NCI-H1417 (cell line): ENCODE measurements around the gene PPP1R12C.
"Not testable (repeated sequence)": the region's sequence is repeated elsewhere in the genome, so short reads cannot be mapped to it uniquely, and the experiment has no call there.

Source experiments
- DNase-seq, 3 experiments: peaks; one replicate each; lab custom pipeline; 2025; lab: John Stamatoyannopoulos, UW

PPP1R12C gene

GRCh38 chr19:55071913-55072312 is 45.5 kb downstream of the PPP1R12C start:
- DNase-seq, result no peak

- DNase-seq, result no peak
Measured at GRCh38 chr19:55071129-55071502, 46.3 kb downstream of the PPP1R12C start.

- no peak for DNase-seq
Measured at GRCh38 chr19:55070466-55071128, 46.8 kb downstream of the PPP1R12C start.

- no peak for DNase-seq
Measured at GRCh38 chr19:55069865-55070197, 47.6 kb downstream of the PPP1R12C start.

- DNase-seq, result peak in 2 of 3 experiments; percentile 63 to 72
Measured at GRCh38 chr19:55068950-55069864, 48.2 kb downstream of the PPP1R12C start.

- DNase-seq, result no peak
Measured at GRCh38 chr19:55067869-55068268, 49.6 kb downstream of the PPP1R12C start.

GRCh38 chr19:55066107-55066709 is 51.2 kb downstream of the PPP1R12C start:
- no peak for DNase-seq

GRCh38 chr19:55065516-55065915 is 51.9 kb downstream of the PPP1R12C start:
- not testable (repeated sequence) for DNase-seq

- no peak for DNase-seq
Measured at GRCh38 chr19:55063492-55063843, 54.0 kb downstream of the PPP1R12C start.

- DNase-seq, result peak; percentile 77 to 96 (median 91)
Measured at GRCh38 chr19:55062735-55063491, 54.5 kb downstream of the PPP1R12C start, which contains the start of gene RDH13. Gene RDH13 (minus strand): TSS chr19:55063148. CDS start chr19:55063032, 116 bp downstream.

GRCh38 chr19:55060287-55060686 is 57.1 kb downstream of the PPP1R12C start:
- not testable (repeated sequence) for DNase-seq

- no peak for DNase-seq
Measured at GRCh38 chr19:55058781-55059610, 58.4 kb downstream of the PPP1R12C start.

GRCh38 chr19:55056827-55057226 is 60.6 kb downstream of the PPP1R12C start:
- DNase-seq, result no peak

- no peak for DNase-seq
Measured at GRCh38 chr19:55053735-55054134, 63.7 kb downstream of the PPP1R12C start.

GRCh38 chr19:55050749-55051532 is 66.5 kb downstream of the PPP1R12C start:
- no peak for DNase-seq

- DNase-seq, result no peak
Measured at GRCh38 chr19:55048446-55048845, 69.0 kb downstream of the PPP1R12C start.

- DNase-seq, result no peak
Measured at GRCh38 chr19:55047951-55048350, 69.5 kb downstream of the PPP1R12C start.

- no peak for DNase-seq
Measured at GRCh38 chr19:55046975-55047622, 70.3 kb downstream of the PPP1R12C start.

- no peak for DNase-seq
Measured at GRCh38 chr19:55044771-55045716, 72.4 kb downstream of the PPP1R12C start.
